Neural progenitor cell (in vitro differentiated cells): ENCODE results near the gene IQCN. TPM values are rescaled to one million over a fixed set of nuclear protein-coding genes. Genes with fewer than 3 reads are reported as not detected.

Experiments
- DNase-seq: peaks from one replicate; pipeline ENCODE4 v3.0.0-alpha.2; 2016; ENCODE audit warnings: low spot score
- H2AFZ ChIP-seq: fragments of 200-600 bp; sonication (generic); replicated peaks from 2 replicates; pipeline ENCODE4 v1.6.1; 2016; ENCODE audit warnings: antibody characterized with exemption
- H3F3A ChIP-seq: fragments of 200-600 bp; sonication (generic); 2 replicates; pipeline ENCODE4 v1.6.1; 2016; ENCODE audit warnings: antibody characterized with exemption, low read depth
- H3K27ac ChIP-seq: fragments of 200-600 bp; sonication (generic); 2 replicates; pipeline ENCODE4 v1.5.1; 2016; ENCODE audit warnings: mild to moderate bottlenecking
- H3K27me3 ChIP-seq: fragments of 200-600 bp; sonication (generic); 2 replicates; pipeline ENCODE4 v1.6.1; 2016; ENCODE audit warnings: mild to moderate bottlenecking, moderate library complexity
- H3K36me3 ChIP-seq: fragments of 200-600 bp; sonication (generic); 2 replicates; pipeline ENCODE4 v1.5.1; 2016
- H3K4me1 ChIP-seq: fragments of 200-600 bp; sonication (generic); 2 replicates; pipeline ENCODE4 v1.6.1; 2016; ENCODE audit warnings: mixed run types
- H3K4me2 ChIP-seq: fragments of 200-600 bp; sonication (generic); 2 replicates; pipeline ENCODE4 v1.6.1; 2016
- H3K4me3 ChIP-seq: fragments of 200-600 bp; sonication (generic); 2 replicates; pipeline ENCODE4 v1.5.1; 2016
- H3K79me2 ChIP-seq: fragments of 200-600 bp; sonication (generic); 2 replicates; pipeline ENCODE4 v1.6.1; 2016; ENCODE audit warnings: low read depth
- H3K9ac ChIP-seq: fragments of 200-600 bp; sonication (generic); 2 replicates; pipeline ENCODE4 v1.6.1; 2016
- H3K9me3 ChIP-seq: fragments of 200-600 bp; sonication (generic); 2 replicates; pipeline ENCODE4 v1.5.1; 2016; ENCODE audit warnings: low read depth
- H4K20me1 ChIP-seq: fragments of 200-600 bp; sonication (generic); 2 replicates; pipeline ENCODE4 v1.6.1; 2016; ENCODE audit warnings: low read depth
- H3K27ac Mint-ChIP-seq: 3 replicates; pipeline ENCODE4 v1.8.0; 2021; ENCODE audit warnings: mixed read lengths
- H3K27me3 Mint-ChIP-seq: 2 replicates; pipeline ENCODE4 v1.8.0; 2022; ENCODE audit warnings: low read depth, mild to moderate bottlenecking, inconsistent platforms, moderate library complexity, mixed read lengths; ENCODE audit not compliant: insufficient read depth
- H3K36me3 Mint-ChIP-seq: 3 replicates; pipeline ENCODE4 v1.8.0; 2021; ENCODE audit warnings: mixed read lengths
- H3K4me1 Mint-ChIP-seq: 3 replicates; pipeline ENCODE4 v1.8.0; 2021; ENCODE audit warnings: mixed read lengths
- H3K4me3 Mint-ChIP-seq: 3 replicates; pipeline ENCODE4 v1.8.0; 2021; ENCODE audit warnings: mild to moderate bottlenecking, moderate library complexity, mixed read lengths
- H3K9me3 Mint-ChIP-seq: 3 replicates; pipeline ENCODE4 v1.8.0; 2020; ENCODE audit warnings: mixed read lengths
- EZH2 ChIP-seq: fragments of 200-600 bp; sonication (generic); IDR thresholded peaks from 2 replicates; pipeline ENCODE4 v1.6.1; 2017; ENCODE audit warnings: antibody characterized with exemption, mild to moderate bottlenecking, moderate library complexity
- EZH2phosphoT487 ChIP-seq: fragments of 200-600 bp; sonication (generic); IDR thresholded peaks from 2 replicates; pipeline ENCODE4 v1.6.1; 2017; ENCODE audit warnings: antibody characterized with exemption
- total RNA-seq: library from RNA; depleted of rRNA; stranded (reverse); fragments of >200 nt; gene quantifications from 2 replicates; pipeline ENCODE4 v1.2.3, GENCODE V29; 2015; ENCODE audit warnings: low replicate concordance
- TF ChIP-seq, protein P1 (sequence below): fragments of 200-600 bp; sonication (generic); IDR thresholded peaks from 2 replicates; pipeline ENCODE4 v1.5.1; 2017; ENCODE audit warnings: antibody characterized with exemption, mild to moderate bottlenecking

The IQCN gene
- total RNA-seq, 1 donor from 2014 or later: 0.11 TPM

GRCh38 chr19:18286973-18287635 lies 12.9 kb upstream of the IQCN start:
- Histone ChIP-seq H4K20me1 (no peaks in the 10 kb centered on the region), H3K27ac (no peak overlapping the region), H3K9me3 (no peaks in the 10 kb centered on the region), H3K36me3 (no peaks in the 10 kb centered on the region), H3K4me2 (peak overlapping the region; percentile 69), H3K79me2 (no peaks in the 10 kb centered on the region), H3F3A (peaks cover 71% of the 10 kb centered on the region), H3K27me3 (no peaks in the 10 kb centered on the region), H3K4me3 (peak overlapping the region; percentile 29), H3K4me1 (peaks cover 11% of the 10 kb centered on the region), H3K9ac (no peak overlapping the region), H2AFZ (peak overlapping the region; percentile 28)
- TF ChIP-seq EZH2phosphoT487 (no peak), EZH2 (no peak)
- TF ChIP-seq, protein P1, sequence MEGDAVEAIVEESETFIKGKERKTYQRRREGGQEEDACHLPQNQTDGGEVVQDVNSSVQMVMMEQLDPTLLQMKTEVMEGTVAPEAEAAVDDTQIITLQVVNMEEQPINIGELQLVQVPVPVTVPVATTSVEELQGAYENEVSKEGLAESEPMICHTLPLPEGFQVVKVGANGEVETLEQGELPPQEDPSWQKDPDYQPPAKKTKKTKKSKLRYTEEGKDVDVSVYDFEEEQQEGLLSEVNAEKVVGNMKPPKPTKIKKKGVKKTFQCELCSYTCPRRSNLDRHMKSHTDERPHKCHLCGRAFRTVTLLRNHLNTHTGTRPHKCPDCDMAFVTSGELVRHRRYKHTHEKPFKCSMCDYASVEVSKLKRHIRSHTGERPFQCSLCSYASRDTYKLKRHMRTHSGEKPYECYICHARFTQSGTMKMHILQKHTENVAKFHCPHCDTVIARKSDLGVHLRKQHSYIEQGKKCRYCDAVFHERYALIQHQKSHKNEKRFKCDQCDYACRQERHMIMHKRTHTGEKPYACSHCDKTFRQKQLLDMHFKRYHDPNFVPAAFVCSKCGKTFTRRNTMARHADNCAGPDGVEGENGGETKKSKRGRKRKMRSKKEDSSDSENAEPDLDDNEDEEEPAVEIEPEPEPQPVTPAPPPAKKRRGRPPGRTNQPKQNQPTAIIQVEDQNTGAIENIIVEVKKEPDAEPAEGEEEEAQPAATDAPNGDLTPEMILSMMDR: no peak
- Mint-ChIP-seq H3K27ac (peak overlapping the region; percentile 96), H3K36me3 (no peaks in the 10 kb centered on the region), H3K4me3 (peak overlapping the region; percentile 54), H3K9me3 (no peaks in the 10 kb centered on the region), H3K4me1 (peaks cover 52% of the 10 kb centered on the region), H3K27me3 (peaks cover 11% of the 10 kb centered on the region)
- peak; percentile 70 for DNase-seq

GRCh38 chr19:18284712-18285360 lies 10.6 kb upstream of the IQCN start:
- H3K9ac ChIP-seq: no peak overlapping the region
- peaks cover 12% of the 10 kb centered on the region for H4K20me1 ChIP-seq
- no peak overlapping the region for H3K27ac ChIP-seq
- peaks cover 40% of the 10 kb centered on the region for H3K4me1 Mint-ChIP-seq
- H3K36me3 Mint-ChIP-seq: peaks cover under 1% of the 10 kb centered on the region
- H3K4me2 ChIP-seq: no peak overlapping the region
- H3K27me3 ChIP-seq: no peaks in the 10 kb centered on the region
- no peaks in the 10 kb centered on the region for H3K9me3 ChIP-seq
- H3K9me3 Mint-ChIP-seq: peaks cover under 1% of the 10 kb centered on the region
- no peak for DNase-seq
- no peak overlapping the region for H3K4me3 ChIP-seq
- H3K79me2 ChIP-seq: peaks cover 14% of the 10 kb centered on the region
- no peaks in the 10 kb centered on the region for H3K36me3 ChIP-seq
- peak overlapping the region; percentile 89 for H3K27ac Mint-ChIP-seq
- TF ChIP-seq, protein P1: no peak
- no peak for TF ChIP-seq EZH2
- TF ChIP-seq EZH2phosphoT487: no peak
- H3F3A ChIP-seq: peaks cover 59% of the 10 kb centered on the region
- H3K27me3 Mint-ChIP-seq: peaks cover 15% of the 10 kb centered on the region
- H3K4me3 Mint-ChIP-seq: peak overlapping the region; percentile 57
- peaks cover 11% of the 10 kb centered on the region for H3K4me1 ChIP-seq
- H2AFZ ChIP-seq: no peak overlapping the region

DNA sequence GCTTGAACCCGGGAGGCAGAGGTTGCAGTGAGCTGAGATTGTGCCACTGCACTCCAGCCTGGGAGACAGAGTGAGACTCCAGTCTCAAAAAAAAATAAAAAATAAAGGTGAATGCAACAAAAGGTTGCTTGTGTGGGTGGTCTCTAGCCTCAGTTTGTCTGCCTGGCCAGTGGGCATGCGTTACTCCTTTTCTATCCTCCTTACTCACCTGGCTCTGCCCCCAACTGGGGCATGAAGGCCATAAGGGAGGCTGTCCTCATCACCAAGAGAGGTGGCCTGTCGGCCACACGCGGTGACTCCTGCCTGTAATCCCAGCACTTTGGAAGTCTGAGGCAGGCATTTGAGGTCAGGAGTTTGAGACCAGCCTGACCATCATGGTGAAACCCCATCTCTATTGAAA lies 9.1 kb upstream of the IQCN start:
- DNase-seq: no peak
- H3K4me1 Mint-ChIP-seq: peaks cover 46% of the 10 kb centered on the region
- H3K27ac Mint-ChIP-seq: no peak overlapping the region
- Histone ChIP-seq H3K9ac (no peak overlapping the region), H3K36me3 (no peaks in the 10 kb centered on the region), H3K9me3 (no peaks in the 10 kb centered on the region), H3K79me2 (peaks cover 29% of the 10 kb centered on the region), H3K27ac (no peak overlapping the region), H3K4me2 (no peak overlapping the region), H4K20me1 (peaks cover 24% of the 10 kb centered on the region), H3K4me3 (no peak overlapping the region), H3K27me3 (no peaks in the 10 kb centered on the region), H2AFZ (no peak overlapping the region), H3F3A (peaks cover 64% of the 10 kb centered on the region), H3K4me1 (peaks cover 8% of the 10 kb centered on the region)
- H3K9me3 Mint-ChIP-seq: peaks cover 4% of the 10 kb centered on the region
- H3K4me3 Mint-ChIP-seq: peak overlapping the region; percentile 46
- peaks cover 23% of the 10 kb centered on the region for H3K27me3 Mint-ChIP-seq
- no peak for TF ChIP-seq EZH2phosphoT487
- TF ChIP-seq, protein P1: no peak
- no peak for TF ChIP-seq EZH2
- peaks cover 11% of the 10 kb centered on the region for H3K36me3 Mint-ChIP-seq
